Right hindlimb (tissue), 1 donor: ENCODE results near the gene KRTAP12-1.
"Not testable (repeated sequence)": the region's sequence is repeated elsewhere in the genome, so short reads cannot be mapped to it uniquely, and the experiment has no call there.

ENCODE experiments used
- DNase-seq: peaks from one replicate; pipeline ENCODE4 v3.0.0-alpha.2; 2018

KRTAP12-1 gene

GRCh38 chr21:44697172-44697810 is 15.3 kb upstream of the KRTAP12-1 start, which contains the start of gene KRTAP10-12:
Gene KRTAP10-12 (plus strand): TSS chr21:44697172. CDS start chr21:44697202, 30 bp downstream.
- DNase-seq: not testable (repeated sequence)

DNA sequence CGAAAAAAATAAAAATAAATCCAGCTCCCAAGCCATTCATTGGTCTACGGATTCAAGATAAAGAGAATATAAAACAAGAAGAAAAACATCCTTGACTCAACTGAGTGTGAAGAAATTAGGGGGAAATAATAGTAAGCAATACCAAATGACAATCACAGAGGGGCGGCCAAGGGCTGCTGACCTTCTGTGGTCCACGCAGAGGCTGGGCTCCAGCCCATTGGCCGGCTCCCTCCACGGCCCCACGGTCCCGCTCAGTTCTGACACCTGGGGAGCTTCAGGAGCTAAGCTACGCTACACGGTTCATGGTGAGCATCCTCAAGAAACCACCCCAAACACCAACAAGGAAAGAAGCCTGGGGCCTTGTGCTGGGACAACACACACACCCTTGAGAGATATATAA is 14.6 kb upstream of the KRTAP12-1 start:
- no peak for DNase-seq

GRCh38 chr21:44695641-44696040 is 13.7 kb upstream of the KRTAP12-1 start:
- DNase-seq: no peak

DNA sequence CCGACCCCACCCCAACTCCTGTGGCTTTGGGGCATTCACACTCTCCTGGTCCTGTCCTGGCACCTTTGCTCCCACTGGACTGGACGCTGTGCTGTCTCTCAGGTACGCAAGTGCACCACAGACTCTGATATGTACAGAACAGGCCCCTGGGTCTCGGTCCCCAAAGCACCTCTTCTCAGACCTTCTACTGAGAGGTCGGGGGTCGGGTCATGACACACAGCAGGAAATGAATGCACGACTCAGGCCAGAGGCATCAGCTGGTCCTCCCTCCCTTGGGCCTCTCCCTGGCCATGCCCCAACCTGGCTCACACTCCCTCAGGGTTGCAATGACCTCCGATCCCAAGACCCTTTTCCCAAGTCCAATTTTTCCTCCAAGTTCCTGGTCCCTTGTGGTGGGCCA is 13.2 kb upstream of the KRTAP12-1 start:
- DNase-seq: no peak

GRCh38 chr21:44694776-44695175 is 12.8 kb upstream of the KRTAP12-1 start:
- peak; percentile 11 for DNase-seq

DNA sequence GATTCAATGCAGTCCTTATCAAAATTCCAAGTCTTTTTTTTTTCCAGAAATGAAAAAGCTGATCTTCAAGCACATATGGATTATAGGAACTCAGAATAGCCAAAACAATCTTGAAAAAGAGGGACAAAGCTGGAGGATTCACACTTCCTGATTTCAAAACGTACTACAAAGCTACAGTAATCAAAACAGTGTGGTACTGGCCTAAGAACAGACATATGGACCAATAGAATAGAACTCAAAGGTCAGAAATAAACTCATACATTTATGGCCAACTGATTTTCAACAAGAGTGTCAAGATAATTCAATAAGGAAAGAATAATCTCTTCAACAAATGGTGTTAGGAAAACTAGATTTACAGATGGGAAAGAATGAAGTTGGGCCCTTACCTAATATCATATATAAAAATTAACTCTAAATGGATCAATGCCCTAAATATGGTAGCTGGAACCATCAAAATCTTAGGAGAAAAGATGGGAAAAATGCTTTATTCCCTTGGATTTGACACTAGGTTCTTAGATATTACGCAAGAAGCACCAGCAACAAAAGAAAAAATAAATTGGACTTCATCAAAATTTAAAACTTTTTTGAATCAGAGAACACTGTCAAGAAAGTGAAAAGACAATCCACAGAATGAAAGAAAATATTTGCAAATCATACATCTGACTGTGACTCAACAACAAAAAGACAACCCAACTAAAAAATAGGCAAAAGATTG is 11.0 kb upstream of the KRTAP12-1 start:
- no peak for DNase-seq

- DNase-seq: no peak
Measured at GRCh38 chr21:44691686-44692085, 9.7 kb upstream of the KRTAP12-1 start.

GRCh38 chr21:44689740-44690139 is 7.8 kb upstream of the KRTAP12-1 start:
- not testable (repeated sequence) for DNase-seq

DNA sequence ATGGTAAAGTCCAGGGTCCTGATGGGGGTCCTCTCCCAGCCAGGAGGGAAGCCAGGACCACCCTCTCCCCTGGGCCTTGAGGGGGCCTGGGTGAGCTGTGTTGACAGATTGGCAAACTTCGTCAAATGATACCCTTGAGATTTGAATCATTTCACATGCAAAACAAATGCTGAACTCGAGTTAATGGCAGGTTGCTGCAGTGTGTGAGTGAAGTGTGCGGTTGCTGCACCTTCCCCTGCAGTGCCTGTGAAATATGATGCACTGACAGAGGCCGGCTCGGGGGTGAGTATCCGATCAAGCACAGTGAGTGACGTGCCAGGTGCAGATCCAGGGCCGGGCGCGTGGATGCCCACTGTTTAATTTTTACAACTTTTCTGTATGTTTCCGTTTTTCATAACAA is 5.7 kb upstream of the KRTAP12-1 start:
- DNase-seq: no peak

DNA sequence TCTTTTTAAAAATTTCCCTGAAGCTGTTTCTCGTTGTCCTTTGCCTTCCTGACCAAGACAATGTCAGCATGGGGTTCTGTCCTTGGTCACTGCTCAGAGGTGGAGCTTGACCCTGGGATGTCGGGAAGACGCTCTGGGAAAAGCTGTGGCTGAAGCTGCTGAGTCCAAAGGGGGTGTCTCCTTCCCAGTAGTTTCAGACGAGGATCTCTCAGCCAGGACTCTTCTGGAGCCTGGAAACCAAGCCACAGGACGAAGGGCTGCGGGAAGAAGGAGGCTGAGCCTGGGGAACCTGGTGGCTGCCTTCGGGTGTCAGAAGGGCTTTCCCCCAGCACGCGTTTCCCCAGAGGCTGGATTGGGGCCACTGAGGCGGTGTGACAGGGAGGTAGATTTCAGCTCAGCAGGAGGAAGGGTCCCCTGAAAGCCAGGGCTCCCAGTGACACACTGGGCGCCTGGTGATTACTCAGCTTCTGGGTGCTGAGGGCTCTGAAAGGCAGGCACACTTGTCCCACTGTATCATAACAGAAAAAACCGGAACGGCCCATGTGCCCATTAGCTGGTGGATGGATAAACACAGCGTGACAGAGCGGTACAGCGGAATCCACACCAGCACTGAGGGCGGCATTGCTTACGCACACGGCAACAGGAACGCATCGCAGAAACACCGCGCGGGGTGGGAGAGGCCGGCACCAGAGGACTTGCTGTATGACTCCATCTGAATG is 5.0 kb upstream of the KRTAP12-1 start:
- DNase-seq: no peak

GRCh38 chr21:44686000-44686781 is 4.2 kb upstream of the KRTAP12-1 start:
- no peak for DNase-seq

- DNase-seq: not testable (repeated sequence)
Measured at GRCh38 chr21:44685050-44685449, 3.1 kb upstream of the KRTAP12-1 start.

GRCh38 chr21:44684483-44684882 is 2.5 kb upstream of the KRTAP12-1 start:
- no peak for DNase-seq

DNA sequence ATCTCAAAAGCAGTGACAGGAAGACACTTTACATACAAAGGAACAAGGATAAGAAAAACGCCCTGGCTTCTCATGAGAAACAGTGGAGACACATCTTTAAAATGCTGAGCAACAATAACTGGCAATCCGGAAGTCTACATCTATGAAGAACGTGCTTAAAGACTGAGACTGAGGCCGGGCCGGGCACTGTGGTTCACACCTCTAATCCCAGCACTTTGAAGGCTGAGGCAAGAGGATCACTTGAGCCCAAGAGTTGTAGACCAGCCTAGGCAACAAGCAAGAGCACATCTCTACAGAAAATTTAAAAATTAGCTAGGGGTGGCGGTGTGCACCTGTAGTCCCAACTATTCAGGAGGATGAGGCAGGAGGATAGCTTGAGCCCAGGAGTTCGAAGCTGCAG is 2.1 kb upstream of the KRTAP12-1 start:
- DNase-seq: no peak

DNA sequence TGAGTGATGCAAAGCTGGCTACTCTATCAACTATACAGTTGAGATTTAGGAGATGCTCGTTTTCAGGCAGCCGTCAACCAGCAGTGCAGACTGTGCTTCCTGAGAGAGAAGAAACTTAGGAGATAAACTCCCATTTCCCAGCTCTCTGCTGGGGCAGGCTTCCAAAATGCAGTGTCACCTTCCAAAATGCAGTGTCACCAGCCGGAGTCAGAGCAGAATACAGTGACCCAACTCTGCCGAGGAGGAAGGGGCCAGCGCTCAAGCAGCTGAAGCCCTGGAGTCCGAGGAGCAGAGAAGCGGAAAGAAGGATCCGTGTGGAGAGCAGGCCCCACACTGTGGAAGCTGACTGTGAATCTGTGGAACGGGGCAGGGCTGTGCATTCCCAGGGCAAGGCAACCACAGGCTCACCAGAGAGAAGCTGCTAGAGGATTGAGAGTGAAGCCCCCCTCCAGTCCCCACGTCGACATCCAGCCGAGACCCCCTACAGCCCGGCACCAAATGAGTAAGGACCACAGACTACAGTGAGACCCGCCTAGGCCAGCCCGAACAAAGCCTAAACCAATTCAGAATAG is 703 bp upstream of the KRTAP12-1 start:
- no peak for DNase-seq

DNA sequence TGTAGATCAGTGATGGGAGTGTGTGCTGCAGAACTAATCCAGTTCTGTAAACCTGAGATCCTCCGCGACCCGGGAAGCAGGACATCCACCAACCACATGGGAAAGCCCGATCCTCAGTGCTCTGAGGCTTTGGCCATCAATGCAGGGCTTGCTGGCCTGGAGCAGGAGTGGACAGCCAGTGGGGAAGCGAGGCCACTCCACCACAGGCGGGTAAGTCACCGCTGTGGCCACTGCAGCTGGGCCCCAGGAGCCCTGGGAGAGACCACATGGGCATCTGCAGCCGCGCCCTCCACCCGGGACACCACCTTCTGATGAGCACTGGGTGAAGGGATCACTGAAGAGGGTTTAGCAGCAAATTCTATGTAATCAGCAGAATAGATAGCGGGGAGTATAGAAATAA is 811 bp downstream of the KRTAP12-1 start:
- no peak for DNase-seq

GRCh38 chr21:44677881-44678280 is 4.1 kb downstream of the KRTAP12-1 start:
- DNase-seq: no peak

DNA sequence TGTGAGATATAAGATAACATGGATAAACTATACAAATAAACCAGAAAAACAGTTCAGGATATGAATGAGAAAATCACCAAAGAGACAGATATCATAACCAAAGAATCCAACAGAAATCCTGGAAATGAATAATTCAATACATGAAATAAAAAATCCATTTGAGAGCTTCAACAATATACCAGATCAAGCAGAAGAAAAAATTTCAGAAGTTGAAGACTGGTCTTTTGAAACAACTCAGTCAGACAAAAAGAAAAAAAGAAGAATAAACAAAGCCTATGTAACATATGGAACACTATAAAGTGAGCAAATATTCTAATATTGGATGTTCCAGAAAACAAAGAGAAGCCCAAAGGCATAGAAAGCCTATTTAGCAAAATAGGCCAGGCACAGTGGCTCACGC is 10.1 kb downstream of the KRTAP12-1 start:
- DNase-seq: no peak

GRCh38 chr21:44670642-44671432 is 11.1 kb downstream of the KRTAP12-1 start:
- no peak for DNase-seq

GRCh38 chr21:44667612-44668011 is 14.4 kb downstream of the KRTAP12-1 start:
- no peak for DNase-seq

GRCh38 chr21:44666401-44667320 is 15.3 kb downstream of the KRTAP12-1 start, which contains the start of gene KRTAP12-2:
Gene KRTAP12-2 (minus strand): TSS chr21:44666927. CDS start chr21:44666886, 41 bp downstream.
- DNase-seq: no peak
